DND-41 (cell line): ENCODE measurements around the gene PSMG4.

Experiments
- CTCF ChIP-seq: IDR thresholded peaks from 2 replicates; pipeline ENCODE4 v1.5.1; 2012; ENCODE audit warnings: borderline replicate concordance, low read length, moderate library complexity, mild to moderate bottlenecking; ENCODE audit not compliant: poor library complexity, severe bottlenecking; ENCODE audit errors: extremely low read depth
- EZH2 ChIP-seq: IDR thresholded peaks from 3 replicates; pipeline ENCODE4 v1.6.1; 2012; ENCODE audit warnings: borderline replicate concordance, low read depth, mild to moderate bottlenecking, moderate library complexity, low read length, inconsistent platforms; ENCODE audit not compliant: severe bottlenecking

GRCh38 chr6:3303795-3304411, 45.2 kb downstream of the PSMG4 start:
- no peak for TF ChIP-seq CTCF
- TF ChIP-seq EZH2: no peak
